M059J (cell line): ENCODE data around the gene CDC26. TPM values are rescaled to one million over a fixed set of nuclear protein-coding genes. Genes with fewer than 3 reads are reported as not detected.
"Not testable (repeated sequence)": the region's sequence is repeated elsewhere in the genome, so short reads cannot be mapped to it uniquely, and the experiment has no call there.

Experiments used
- DNase-seq: peaks from one replicate; pipeline ENCODE4 v3.0.0-alpha.2; 2012; ENCODE audit warnings: low read depth
- total RNA-seq: library from RNA; depleted of rRNA; stranded (reverse); fragments of >200 nt; shearing (Covaris generic); gene quantifications from 2 replicates; pipeline ENCODE4 v1.2.3, GENCODE V29; 2014; rRNA removed

The CDC26 gene
- total RNA-seq, 1 experiment from 2014 or later, result 72.0 TPM

DNA sequence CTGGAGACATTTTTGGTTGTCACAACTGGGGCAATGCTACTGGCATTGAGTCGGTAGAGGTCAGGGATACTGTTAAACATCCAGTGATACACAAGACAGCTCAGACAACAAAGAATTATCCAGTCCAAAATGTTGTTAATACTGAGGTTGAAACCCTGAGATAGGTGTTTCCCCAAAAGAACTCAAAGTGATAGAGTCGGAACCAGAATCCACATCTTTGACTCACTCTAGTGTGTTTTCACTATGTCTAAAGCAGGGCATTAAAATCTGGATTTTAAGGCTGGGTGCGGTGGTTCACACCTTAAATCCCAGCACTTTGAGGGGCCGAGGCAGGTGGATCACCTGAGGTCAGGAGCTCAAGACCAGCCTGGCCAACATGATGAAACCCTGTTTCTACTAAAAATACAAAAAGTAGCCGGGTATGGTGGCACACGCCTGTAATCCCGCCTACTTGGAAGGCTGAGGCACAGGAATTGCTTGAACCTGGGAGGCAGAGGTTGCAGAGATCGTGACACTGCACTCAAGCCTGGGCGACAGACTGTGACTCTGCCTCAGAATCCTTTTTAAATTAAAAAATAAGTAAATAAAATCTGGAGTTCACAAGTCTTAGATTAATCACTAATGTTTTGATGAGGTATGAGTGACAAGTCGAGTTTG is 37.0 kb downstream of the CDC26 start:
- DNase-seq, result no peak

DNA sequence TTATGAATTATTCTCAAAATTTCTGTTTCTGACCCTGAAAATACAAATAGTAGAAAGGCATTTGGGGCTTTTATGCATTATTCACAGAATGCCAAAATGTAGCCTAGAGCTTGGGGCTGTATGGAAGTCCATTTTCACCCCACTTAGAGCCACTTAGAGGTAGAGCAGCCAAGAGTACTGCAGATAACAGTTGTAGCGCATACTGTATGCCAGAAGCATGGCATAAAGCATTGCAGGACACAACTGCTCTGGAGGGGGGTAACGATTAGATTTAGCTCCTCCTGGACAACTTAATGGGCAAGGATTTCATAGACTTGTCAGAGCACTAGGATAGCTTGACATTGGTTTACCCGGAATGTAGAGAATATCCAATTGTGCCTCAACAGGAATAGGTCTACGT is 38.3 kb downstream of the CDC26 start:
- DNase-seq, result no peak

DNA sequence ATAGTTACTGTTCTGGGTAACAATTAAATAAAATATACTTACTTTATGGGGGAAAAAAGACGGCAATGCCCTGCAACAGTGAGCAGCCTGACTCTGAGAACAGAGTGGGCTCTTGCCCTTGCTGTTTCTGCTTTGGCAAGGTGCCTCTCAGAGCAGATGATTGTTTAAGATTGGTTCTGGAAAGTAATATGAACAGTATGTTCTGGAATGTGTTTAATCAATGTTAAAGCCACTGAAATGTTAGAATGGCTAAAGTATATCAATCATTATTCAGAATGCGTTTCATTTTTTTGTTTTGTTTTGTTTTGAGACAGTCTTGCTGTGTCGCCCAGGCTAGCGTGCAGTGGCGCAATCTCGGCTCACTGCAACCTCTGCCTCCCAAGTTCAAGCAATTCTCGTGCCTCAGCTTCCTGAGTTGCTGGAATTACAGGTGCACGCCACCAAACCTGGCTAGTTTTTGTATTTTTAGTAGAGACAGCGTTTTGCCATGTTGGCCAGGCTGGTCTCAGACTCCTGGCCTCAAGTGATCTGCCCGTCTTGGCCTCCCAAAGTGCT is 39.6 kb downstream of the CDC26 start:
- not testable (repeated sequence) for DNase-seq

DNA sequence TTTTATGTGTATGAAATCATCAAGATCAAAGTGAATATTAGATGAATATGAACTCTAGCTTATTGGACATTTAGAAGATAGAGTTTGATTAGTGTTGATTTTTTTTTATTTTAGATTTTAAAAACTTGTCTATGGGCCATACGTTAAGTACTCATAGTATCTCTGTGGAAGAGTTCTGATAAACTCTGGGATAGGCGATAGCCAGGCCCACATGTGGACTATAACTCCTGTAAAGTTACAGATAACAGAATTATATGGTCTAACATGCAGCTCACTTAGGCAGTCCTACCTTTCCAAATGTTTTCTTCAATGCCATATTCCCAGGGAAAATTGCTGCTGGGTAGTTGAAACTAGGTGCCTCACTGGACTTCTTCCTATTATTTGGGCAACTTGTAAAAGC is 43.7 kb downstream of the CDC26 start:
- no peak for DNase-seq

DNA sequence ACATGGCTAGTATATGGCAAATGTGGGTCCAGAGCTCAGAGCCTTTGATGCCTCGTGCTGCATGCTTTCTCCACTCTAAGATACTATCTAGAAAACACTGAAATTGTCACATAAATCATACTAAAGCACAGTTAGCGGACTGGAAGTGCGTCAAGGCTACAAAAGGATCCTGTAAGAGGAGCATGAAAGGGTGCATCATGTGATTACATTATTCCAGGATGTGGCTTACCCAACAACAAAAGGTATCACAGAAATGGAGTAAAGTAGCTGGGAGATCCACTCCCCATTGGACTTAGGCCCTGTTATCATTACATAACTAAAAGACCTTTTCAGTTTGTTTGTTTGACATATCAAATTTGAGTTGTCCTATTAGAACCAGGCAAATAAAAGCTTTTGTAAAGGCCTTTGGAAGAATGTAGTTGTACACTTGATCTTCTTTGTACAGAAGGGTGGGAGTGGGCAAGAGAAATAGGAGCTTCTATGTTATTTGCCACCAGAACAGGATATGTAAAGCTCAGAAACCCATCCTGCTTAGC is 47.2 kb downstream of the CDC26 start:
- DNase-seq, result peak; percentile 12

DNA sequence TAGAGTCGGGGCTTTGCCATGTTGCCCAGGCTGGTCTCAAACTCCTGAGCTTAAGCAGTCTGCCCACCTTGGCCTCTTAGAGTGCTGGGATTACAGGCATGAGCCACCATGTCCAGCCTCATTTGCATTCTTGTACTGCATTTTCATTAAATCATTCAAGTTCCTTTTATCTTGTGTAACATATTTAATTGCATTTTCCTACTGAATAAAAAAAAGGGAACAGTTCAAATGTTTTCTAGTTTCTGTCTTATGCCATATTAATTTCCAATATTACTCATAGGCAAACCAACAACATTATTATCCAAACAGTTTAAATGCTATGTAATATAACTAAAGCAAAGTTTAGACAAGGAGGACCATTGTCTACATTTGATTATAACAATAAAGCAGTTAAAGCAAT is 47.9 kb downstream of the CDC26 start:
- DNase-seq, result no peak

DNA sequence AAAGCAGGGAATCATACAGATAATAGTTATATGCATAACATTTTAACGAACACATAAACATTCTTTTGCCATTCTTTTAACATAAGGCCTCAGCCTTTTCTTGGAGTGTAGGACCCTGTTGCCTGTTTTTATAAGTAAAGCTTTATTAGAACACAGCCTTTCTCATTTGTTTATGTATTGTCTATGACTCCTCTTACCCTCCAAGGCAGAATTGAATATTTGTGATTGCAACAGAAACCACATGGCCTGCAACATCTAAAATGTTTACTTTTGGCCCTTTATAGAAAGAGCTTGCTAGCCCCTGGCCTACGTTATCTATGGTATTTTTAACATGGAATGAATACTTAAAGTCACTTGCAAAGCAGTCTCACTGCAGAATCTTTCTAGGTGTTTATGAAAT is 51.4 kb downstream of the CDC26 start:
- peak; percentile 82 for DNase-seq

DNA sequence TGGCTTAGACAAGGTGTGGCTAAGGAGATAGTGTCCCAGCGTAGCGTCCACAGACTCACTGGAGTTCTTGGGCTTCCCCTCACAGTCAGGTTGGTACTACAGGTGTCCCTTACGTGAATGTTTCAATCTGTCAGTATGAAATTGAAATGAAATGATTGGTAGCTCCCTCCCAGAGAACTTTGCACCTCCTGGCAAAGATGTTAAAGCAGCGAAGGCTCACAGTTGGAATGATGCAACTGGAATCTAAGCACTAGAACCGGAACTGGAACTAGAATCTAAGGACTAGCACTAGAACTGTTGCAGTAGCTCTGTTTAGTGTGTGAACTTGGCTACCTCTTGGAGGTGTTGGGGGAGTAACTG is 52.9 kb downstream of the CDC26 start:
- DNase-seq, result peak; percentile 11

DNA sequence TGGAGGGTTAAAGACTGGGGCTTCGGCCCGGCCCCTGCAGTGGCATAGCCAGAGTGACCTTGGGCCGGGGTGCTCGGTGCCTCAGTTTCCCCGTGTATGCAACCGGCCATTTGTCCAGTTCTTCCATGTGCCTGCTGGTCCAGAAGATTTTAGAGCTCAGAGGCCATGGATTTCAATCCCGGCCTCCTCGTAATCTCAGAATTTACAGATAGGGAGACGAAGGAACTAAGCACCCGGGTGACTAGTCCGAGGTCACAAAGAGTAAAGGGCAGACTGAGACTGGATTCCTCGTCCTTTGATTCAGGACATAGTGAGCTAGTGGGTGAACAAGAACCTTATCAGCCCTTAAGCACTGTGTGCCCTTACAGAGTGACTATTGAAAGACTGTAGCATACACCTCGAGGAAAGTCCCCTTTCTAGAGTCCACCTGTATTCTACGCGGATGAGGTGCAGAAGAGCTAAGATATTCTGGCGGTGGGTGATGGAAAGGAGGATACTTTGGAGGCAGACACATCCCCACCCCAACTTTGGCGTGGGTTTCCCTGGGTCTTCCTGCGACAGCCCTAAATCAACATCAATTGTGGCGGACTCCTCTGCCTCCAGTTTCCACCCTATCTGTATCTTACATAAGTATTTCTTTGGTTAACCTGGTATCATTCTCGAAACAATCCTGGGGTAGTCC is 53.4 kb downstream of the CDC26 start:
- DNase-seq, result peak; percentile 34

DNA sequence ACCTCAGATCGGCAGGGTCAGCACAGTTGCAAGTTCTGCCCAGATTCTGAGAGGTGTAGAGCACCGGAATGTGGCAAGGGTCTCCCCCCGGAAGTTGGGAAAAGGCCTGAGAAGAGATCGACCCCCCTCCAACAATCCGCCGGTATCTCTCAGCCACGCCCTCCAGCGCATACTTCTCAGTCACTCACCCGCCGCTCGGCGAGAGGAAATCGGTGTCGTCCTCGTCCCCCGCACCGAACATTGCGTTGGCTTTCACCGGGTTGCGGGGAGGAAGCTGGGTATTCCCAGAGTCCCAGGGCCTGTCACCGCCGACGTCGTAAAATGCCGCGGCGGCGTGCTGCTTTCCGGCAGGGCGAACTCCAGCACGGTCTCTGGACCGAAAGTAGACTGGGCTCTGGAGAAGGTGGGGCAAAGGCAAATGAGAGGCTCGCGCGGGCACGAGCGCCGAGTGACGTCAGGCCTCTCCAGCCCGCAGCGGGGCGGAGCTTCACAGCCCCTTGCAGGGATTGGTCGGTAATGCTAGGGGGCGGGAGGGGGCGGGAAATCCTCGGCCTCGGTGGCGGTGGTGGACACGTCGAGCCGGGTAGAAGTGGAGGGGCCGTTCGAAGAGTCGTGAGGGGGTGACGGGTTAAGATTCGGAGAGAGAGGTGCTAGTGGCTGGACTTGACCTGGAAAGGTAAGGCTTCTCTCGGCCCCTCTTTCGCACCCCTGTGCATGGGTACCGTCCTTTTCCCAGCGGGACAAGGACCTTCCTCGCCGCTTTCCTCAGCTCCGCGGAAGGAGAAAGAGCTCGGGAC is 54.2 kb downstream of the CDC26 start, which contains the start of the genes FKBP15 and SLC31A1:
Gene FKBP15 (minus strand): TSS at position 275 of the 797 bp plus-strand sequence. CDS start 34 bp downstream, at position 241.
Gene SLC31A1 (plus strand): TSS at position 542 of the 797 bp plus-strand sequence. CDS start 34,605 bp downstream, outside the sequence.
- peak; percentile 98 for DNase-seq

DNA sequence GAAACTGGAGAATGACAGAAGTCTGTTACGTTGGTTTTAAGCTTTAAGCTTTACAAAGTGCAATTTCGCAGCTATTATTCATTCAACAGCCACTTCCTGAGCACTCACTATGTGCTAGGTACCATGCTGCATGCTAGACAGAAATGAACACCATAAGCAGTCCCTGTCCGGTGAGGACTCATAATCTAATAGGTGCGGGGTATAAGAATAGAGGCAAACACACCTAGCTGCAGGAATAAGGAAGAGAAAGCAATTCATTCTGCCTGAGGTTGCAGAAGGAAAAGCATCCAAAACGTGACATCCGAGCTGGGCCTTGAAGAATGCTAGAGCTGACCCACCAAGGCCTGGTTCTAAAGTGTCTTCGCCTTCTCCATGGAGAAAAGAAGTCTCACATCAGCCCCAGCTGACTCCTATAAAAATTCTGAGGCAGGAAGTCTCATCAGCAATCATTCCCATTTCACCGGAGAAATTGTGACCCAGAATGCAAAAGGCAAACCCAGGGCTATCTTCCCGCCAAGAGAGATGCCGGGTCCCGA is 54.8 kb downstream of the CDC26 start:
- DNase-seq, result peak; percentile 36

DNA sequence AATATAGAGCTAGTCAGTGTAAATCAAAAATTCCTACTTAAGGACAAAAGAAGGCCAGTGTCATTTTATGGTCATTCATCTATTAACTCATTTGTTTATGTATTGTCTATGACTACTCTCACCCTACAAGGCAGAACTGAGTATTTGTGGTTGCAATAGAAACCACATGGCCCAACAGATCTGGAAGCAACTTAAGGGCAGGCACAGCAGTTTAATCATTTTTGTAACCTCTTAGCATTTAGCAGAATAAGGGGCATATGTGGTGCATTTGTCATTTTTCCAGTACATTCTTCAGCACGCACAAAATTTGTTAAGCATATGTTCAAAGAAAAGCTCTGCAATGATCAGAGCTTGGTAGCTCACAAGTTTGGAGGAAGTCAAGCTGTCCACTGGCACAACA is 55.4 kb downstream of the CDC26 start:
- peak; percentile 92 for DNase-seq

DNA sequence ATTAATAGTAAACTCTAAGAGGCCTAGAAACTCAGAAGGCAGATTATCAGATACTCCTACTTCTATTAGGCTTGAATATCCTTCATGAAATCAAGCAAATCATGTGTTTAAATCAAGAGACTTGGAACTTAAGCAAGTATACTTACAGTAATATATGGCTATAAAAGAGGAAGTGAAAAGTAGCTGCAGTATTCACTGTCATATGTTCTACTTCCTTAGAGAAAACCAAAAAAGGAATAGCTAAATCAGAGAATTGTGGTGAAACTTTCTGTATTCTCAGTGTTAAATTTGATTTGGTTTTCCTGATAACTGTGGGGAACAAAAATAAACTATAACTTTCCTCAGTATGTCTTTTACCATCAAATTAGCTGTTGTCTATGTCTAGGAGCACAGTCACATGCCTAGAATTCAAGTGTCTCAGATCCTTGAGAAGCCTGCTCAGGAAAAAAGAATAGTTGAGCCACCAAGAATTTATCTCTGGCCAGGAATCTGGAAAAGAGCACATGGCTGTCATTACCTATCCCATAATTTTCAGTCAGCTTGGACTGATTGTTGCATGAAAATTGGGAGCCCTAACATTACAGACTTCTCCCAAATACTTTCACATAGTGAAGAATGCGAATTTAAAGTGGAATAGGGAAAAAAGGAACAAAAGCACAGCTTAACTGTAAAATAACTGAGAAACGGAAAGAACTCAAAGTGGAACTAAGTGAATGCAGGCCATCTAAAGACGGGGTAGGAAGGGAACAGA is 56.0 kb downstream of the CDC26 start:
- no peak for DNase-seq

Other genes starting within 250 kb of the CDC26 start
- 1.4 and 3.1 TPM in 2 replicates for gene ZFP37, start 218.8 kb downstream of the CDC26 start, total RNA-seq
- 9.9 and 14.8 TPM in 2 replicates for gene SLC31A2, start 124.6 kb downstream of the CDC26 start, total RNA-seq
- gene FKBP15, start 54.3 kb downstream of the CDC26 start, total RNA-seq, result 27.2 and 36.8 TPM in 2 replicates
- 21.4 and 34.0 TPM in 2 replicates for gene SLC31A1, start 54.0 kb downstream of the CDC26 start, total RNA-seq
- 50.8 and 61.0 TPM in 2 replicates for gene PRPF4, start 86 bp upstream of the CDC26 start, total RNA-seq
- not detected in 2 replicates for gene RNF183, start 27.8 kb upstream of the CDC26 start, total RNA-seq
- gene WDR31, start 64.7 kb upstream of the CDC26 start, total RNA-seq, result 0.22 and 0.32 TPM in 2 replicates
- gene BSPRY, start 74.0 kb upstream of the CDC26 start, total RNA-seq, result not detected in 2 replicates
- gene HDHD3, start 101.4 kb upstream of the CDC26 start, total RNA-seq, result 5.1 and 8.1 TPM in 2 replicates
- 8.2 and 11.2 TPM in 2 replicates for gene ALAD, start 125.7 kb upstream of the CDC26 start, total RNA-seq
- gene POLE3, start 135.1 kb upstream of the CDC26 start, total RNA-seq, result 144 and 155 TPM in 2 replicates
- gene C9orf43, start 135.2 kb upstream of the CDC26 start, total RNA-seq, result 0.05 and 1.1 TPM in 2 replicates
- gene RGS3, start 188.2 kb upstream of the CDC26 start, total RNA-seq, result 84.9 and 137 TPM in 2 replicates